Measurements from ENCODE around the gene MT1G. TPM values are rescaled to one million over a fixed set of nuclear protein-coding genes. Genes with fewer than 3 reads are reported as not detected.

The MT1G gene
- total RNA-seq, 1 experiment from 2014 or later = 2.2 TPM

DNA sequence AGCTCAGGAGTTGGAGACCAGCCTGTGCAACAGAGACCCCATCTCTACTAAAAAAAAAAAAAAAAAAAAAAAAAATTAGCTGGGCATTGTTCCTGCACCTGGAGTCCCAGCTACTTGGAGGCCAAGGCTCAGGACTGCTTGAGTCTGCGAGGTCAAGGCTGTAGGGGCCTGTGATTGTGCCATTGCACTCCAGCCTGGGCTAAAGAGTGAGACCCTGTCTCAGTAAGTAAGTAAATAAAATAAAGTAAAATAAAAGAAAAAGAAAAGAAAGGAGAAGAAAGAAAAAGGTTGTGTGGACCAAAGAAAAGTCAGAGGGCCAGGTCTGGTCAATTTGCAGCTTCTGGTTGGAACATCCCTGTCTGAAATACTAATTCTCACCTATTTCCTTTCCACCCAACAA is 32.8 kb upstream of the MT1G start:
- TF ChIP-seq POLR2AphosphoS5 (IDR thresholded peaks at IDR 0.05; ENCODE audit: low read depth, low read length) = no peak
- TF ChIP-seq, protein P1, sequence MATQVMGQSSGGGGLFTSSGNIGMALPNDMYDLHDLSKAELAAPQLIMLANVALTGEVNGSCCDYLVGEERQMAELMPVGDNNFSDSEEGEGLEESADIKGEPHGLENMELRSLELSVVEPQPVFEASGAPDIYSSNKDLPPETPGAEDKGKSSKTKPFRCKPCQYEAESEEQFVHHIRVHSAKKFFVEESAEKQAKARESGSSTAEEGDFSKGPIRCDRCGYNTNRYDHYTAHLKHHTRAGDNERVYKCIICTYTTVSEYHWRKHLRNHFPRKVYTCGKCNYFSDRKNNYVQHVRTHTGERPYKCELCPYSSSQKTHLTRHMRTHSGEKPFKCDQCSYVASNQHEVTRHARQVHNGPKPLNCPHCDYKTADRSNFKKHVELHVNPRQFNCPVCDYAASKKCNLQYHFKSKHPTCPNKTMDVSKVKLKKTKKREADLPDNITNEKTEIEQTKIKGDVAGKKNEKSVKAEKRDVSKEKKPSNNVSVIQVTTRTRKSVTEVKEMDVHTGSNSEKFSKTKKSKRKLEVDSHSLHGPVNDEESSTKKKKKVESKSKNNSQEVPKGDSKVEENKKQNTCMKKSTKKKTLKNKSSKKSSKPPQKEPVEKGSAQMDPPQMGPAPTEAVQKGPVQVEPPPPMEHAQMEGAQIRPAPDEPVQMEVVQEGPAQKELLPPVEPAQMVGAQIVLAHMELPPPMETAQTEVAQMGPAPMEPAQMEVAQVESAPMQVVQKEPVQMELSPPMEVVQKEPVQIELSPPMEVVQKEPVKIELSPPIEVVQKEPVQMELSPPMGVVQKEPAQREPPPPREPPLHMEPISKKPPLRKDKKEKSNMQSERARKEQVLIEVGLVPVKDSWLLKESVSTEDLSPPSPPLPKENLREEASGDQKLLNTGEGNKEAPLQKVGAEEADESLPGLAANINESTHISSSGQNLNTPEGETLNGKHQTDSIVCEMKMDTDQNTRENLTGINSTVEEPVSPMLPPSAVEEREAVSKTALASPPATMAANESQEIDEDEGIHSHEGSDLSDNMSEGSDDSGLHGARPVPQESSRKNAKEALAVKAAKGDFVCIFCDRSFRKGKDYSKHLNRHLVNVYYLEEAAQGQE (IDR thresholded peaks at IDR 0.05; ENCODE audit: insufficient read depth in 1 of 2, low read depth in 2 of 2, low read length in 1 of 2) = no peak
- no peak for TF ChIP-seq TCF7L2 (IDR thresholded peaks at IDR 0.05; ENCODE audit: low read depth, low read length)
- no peak for TF ChIP-seq SIN3A (IDR thresholded peaks at IDR 0.05; ENCODE audit: borderline replicate concordance, insufficient read depth, low read depth, low read length)
- TF ChIP-seq, protein P2, sequence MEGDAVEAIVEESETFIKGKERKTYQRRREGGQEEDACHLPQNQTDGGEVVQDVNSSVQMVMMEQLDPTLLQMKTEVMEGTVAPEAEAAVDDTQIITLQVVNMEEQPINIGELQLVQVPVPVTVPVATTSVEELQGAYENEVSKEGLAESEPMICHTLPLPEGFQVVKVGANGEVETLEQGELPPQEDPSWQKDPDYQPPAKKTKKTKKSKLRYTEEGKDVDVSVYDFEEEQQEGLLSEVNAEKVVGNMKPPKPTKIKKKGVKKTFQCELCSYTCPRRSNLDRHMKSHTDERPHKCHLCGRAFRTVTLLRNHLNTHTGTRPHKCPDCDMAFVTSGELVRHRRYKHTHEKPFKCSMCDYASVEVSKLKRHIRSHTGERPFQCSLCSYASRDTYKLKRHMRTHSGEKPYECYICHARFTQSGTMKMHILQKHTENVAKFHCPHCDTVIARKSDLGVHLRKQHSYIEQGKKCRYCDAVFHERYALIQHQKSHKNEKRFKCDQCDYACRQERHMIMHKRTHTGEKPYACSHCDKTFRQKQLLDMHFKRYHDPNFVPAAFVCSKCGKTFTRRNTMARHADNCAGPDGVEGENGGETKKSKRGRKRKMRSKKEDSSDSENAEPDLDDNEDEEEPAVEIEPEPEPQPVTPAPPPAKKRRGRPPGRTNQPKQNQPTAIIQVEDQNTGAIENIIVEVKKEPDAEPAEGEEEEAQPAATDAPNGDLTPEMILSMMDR (IDR thresholded peaks at IDR 0.05) = no peak
- DNase-seq (ENCODE audit: low read depth, low spot score) (no peak), ATAC-seq (no peak)
- intact Hi-C loops (cut with micrococcal nuclease; ENCODE audit: unreplicated experiment) (loop anchor here (5.0 kb wide), 2 partner anchors 93 to 188 kb away; partner anchors contain the start of gene MT2A), in situ Hi-C loops (cut with HindIII; ENCODE audit: low pct_unique_long_range_greater_than_20kb, low sequenced_read_pairs) (no loop called here)
- ChIA-PET POLR2A (no interaction called here), CTCF (interaction anchor here (0.6 kb wide), 3 partner anchors 40 to 100 kb away, joined by 3 to 5 read pairs (median 4); no protein-coding TSS in a partner anchor)
- Histone ChIP-seq H3K36me3 (ENCODE audit: control insufficient read depth, insufficient read depth, low read length) (no peaks in the 10 kb centered on the region), H3K27me3 (ENCODE audit: control insufficient read depth, insufficient read depth, low read length) (no peaks in the 10 kb centered on the region), H3K4me3 (ENCODE audit: low read depth in 2 of 2, low read length in 2 of 2) (no peak overlapping the region), H3K4me1 (ENCODE audit: control insufficient read depth, insufficient read depth, low read length) (no peaks in the 10 kb centered on the region), H3K27ac (ENCODE audit: low read length) (no peak overlapping the region), H3K9me3 (ENCODE audit: control insufficient read depth, insufficient read depth, low read depth, low read length) (peaks cover 3% of the 10 kb centered on the region; the same call in 1 of the 2 replicates)
- BruUV-seq (replicated peaks) = no TSS peak

DNA sequence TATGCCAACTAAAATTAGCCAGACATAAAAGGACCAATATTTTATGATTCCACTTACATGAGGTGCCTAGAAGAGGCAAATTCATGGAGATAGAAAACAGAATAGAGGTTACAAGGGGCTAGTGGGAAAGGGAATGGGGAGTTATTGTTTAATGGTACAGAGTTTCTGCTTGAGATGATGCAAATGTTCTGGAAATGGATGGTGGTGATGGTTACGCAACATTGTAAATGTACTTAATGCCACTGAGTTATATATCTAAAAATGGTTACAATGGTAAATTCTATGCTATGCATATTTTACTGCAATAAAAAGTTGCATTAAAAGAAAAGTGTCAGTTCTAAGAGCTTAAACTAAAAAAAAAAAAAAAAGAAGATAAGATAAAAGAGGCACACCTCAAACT is 32.3 kb upstream of the MT1G start:
- DNase-seq (ENCODE audit: low read depth, low spot score) = no peak
- Histone ChIP-seq H3K4me1 (ENCODE audit: control insufficient read depth, insufficient read depth, low read length) (no peaks in the 10 kb centered on the region), H3K36me3 (ENCODE audit: control insufficient read depth, insufficient read depth, low read length) (no peaks in the 10 kb centered on the region), H3K9me3 (ENCODE audit: control insufficient read depth, insufficient read depth, low read depth, low read length) (peaks cover 3% of the 10 kb centered on the region; the same call in 1 of the 2 replicates), H3K27ac (ENCODE audit: low read length) (no peak overlapping the region), H3K27me3 (ENCODE audit: control insufficient read depth, insufficient read depth, low read length) (no peaks in the 10 kb centered on the region), H3K4me3 (ENCODE audit: low read depth in 2 of 2, low read length in 2 of 2) (no peak overlapping the region)
- intact Hi-C loops (cut with micrococcal nuclease; ENCODE audit: unreplicated experiment) = loop anchor here (5.0 kb wide), 2 partner anchors 93 to 188 kb away; partner anchors contain the start of gene MT2A
- CTCF ChIA-PET = interaction anchor here (0.6 kb wide), 3 partner anchors 39 to 100 kb away, joined by 3 to 5 read pairs (median 4); no protein-coding TSS in a partner anchor
- no peak for ATAC-seq
- TF ChIP-seq SIN3A (IDR thresholded peaks at IDR 0.05; ENCODE audit: borderline replicate concordance, insufficient read depth, low read depth, low read length) = no peak
- TF ChIP-seq, protein P2 (IDR thresholded peaks at IDR 0.05) = no peak
- TF ChIP-seq TCF7L2 (IDR thresholded peaks at IDR 0.05; ENCODE audit: low read depth, low read length) = no peak
- TF ChIP-seq, protein P1 (IDR thresholded peaks at IDR 0.05; ENCODE audit: insufficient read depth in 1 of 2, low read depth in 2 of 2, low read length in 1 of 2) = no peak
- TF ChIP-seq POLR2AphosphoS5 (IDR thresholded peaks at IDR 0.05; ENCODE audit: low read depth, low read length) = no peak
- in situ Hi-C loops (cut with HindIII; ENCODE audit: low pct_unique_long_range_greater_than_20kb, low sequenced_read_pairs) = no loop called here
- BruUV-seq (replicated peaks) = no TSS peak
- POLR2A ChIA-PET = no interaction called here

Measured in Panc1 (cell line).